HCT116 (cell line): ENCODE data around the gene SLC43A3. TPM values are rescaled to one million over a fixed set of nuclear protein-coding genes. Genes with fewer than 3 reads are reported as not detected.

Source experiments
- ATAC-seq: fragments of 200-7000 bp; cut with Tn5 transposase; 2 replicates; pipeline ENCODE4 v1.9.1; 2020; ENCODE audit warnings: mild to moderate bottlenecking, moderate library complexity
- BruUV-seq: library from RNA; stranded (reverse); fragments of 400-500 nt; replicated peaks from 2 replicates; lab custom pipeline; 2021; lab: Mats Ljungman, UMichigan
- CTCF ChIA-PET: fragments of 300-600 bp; sonication (Branson Sonifier 250); formaldehyde crosslinking; loops from one replicate; lab custom pipeline; 2021; ENCODE audit warnings: antibody characterized with exemption; lab: Charles Lee
- POLR2A ChIA-PET: fragments of 300-600, 350-600 bp; sonication (Branson Sonifier 250); formaldehyde crosslinking; loops from one replicate; lab custom pipeline; 2021; ENCODE audit warnings: antibody characterized with exemption; lab: Charles Lee
- RAD21 ChIA-PET, 2 experiments: fragments of 300-600 bp; sonication (Branson Sonifier 250); formaldehyde crosslinking; loops; one replicate each; lab custom pipeline; 2023; ENCODE audit warnings: low total read pairs in 2 of 2; ENCODE audit not compliant: uncharacterized antibody in 2 of 2, unreplicated experiment in 2 of 2, low non-redundant PET in 1 of 2; lab: Charles Lee
- DNase-seq: peaks from one replicate; pipeline ENCODE4 v3.0.0-alpha.2; 2010; ENCODE audit warnings: low read depth, low spot score
- H2AFZ ChIP-seq: fragments of 200-600 bp; shearing (Covaris generic), sonication (generic); 2 replicates; pipeline ENCODE4 v1.6.1; 2017; ENCODE audit warnings: low read depth, mixed run types, mixed read lengths, antibody characterized with exemption, low read length; ENCODE audit not compliant: poor library complexity, severe bottlenecking
- H3K27ac ChIP-seq: 2 replicates; pipeline ENCODE4 v1.5.1; 2012; ENCODE audit warnings: low read depth, low read length
- H3K27me3 ChIP-seq: fragments of 200-600 bp; sonication (generic); 2 replicates; pipeline ENCODE4 v1.6.1; 2016; ENCODE audit warnings: mixed run types, low read length, mixed read lengths; ENCODE audit not compliant: insufficient read depth
- H3K36me3 ChIP-seq, 2 experiments: fragments of 200-500 bp in 1 of 2; fragments of 200-600 bp in 1 of 2; sonication (Bioruptor generic) in 1 of 2; sonication (generic) in 1 of 2; 2 replicates each; pipeline versions ENCODE4 v1.5.1 to v1.6.1; 2014 to 2016; ENCODE audit warnings: low read length in 2 of 2, inconsistent platforms in 1 of 2, mixed read lengths in 1 of 2, mixed run types in 1 of 2; ENCODE audit not compliant: insufficient read depth in 2 of 2, control insufficient read depth in 1 of 2
- H3K4me1 ChIP-seq, 2 experiments: fragments of 200-600 bp in 1 of 2; sonication (generic) in 1 of 2; 2 replicates each; pipeline versions ENCODE4 v1.5.1 to v1.6.1; 2012 to 2017; ENCODE audit warnings: low read length in 2 of 2, inconsistent platforms in 1 of 2, mild to moderate bottlenecking in 1 of 2, mixed read lengths in 1 of 2, mixed run types in 1 of 2, moderate library complexity in 1 of 2; ENCODE audit not compliant: insufficient read depth in 2 of 2, control insufficient read depth in 1 of 2
- H3K4me2 ChIP-seq: fragments of 200-600 bp; sonication (generic); 2 replicates; pipeline ENCODE4 v1.6.1; 2017; ENCODE audit warnings: mixed run types, low read length, mixed read lengths
- H3K4me3 ChIP-seq, 2 experiments: fragments of 200-600 bp in 1 of 2; sonication (generic) in 1 of 2; replicated peaks in 1 of 2; 2 replicates each; pipeline ENCODE4 v1.5.1; 2011 to 2016; ENCODE audit warnings: low read length in 2 of 2, control low read depth in 1 of 2, low read depth in 1 of 2, mild to moderate bottlenecking in 1 of 2, mixed read lengths in 1 of 2, mixed run types in 1 of 2
- H3K79me2 ChIP-seq: fragments of 200-600 bp; sonication (generic); 2 replicates; pipeline ENCODE4 v1.6.1; 2017; ENCODE audit warnings: mild to moderate bottlenecking, mixed run types, low read length, moderate library complexity, mixed read lengths; ENCODE audit not compliant: insufficient read depth
- H3K9ac ChIP-seq: fragments of 200-600 bp; sonication (generic); 2 replicates; pipeline ENCODE4 v1.6.1; 2016; ENCODE audit warnings: low read length, mixed read lengths
- H3K9me2 ChIP-seq: fragments of 200-600 bp; sonication (generic), shearing (Covaris generic); 2 replicates; pipeline ENCODE4 v1.6.1; 2017; ENCODE audit warnings: mixed run types, mild to moderate bottlenecking, moderate library complexity; ENCODE audit not compliant: insufficient read depth
- H3K9me3 ChIP-seq, 2 experiments: fragments of 200-500 bp in 1 of 2; fragments of 200-600 bp in 1 of 2; sonication (Bioruptor generic) in 1 of 2; sonication (generic) in 1 of 2; 2 replicates each; pipeline ENCODE4 v1.6.1; 2014 to 2017; ENCODE audit warnings: low read length in 2 of 2, mixed read lengths in 2 of 2, inconsistent platforms in 1 of 2, low read depth in 1 of 2, mild to moderate bottlenecking in 1 of 2, mixed run types in 1 of 2, moderate library complexity in 1 of 2; ENCODE audit not compliant: control insufficient read depth in 1 of 2, insufficient read depth in 1 of 2
- H4K20me1 ChIP-seq: fragments of 200-600 bp; sonication (generic), shearing (Covaris generic); 2 replicates; pipeline ENCODE4 v1.6.1; 2017; ENCODE audit warnings: mixed run types, mild to moderate bottlenecking, moderate library complexity; ENCODE audit not compliant: insufficient read depth
- CBX3 ChIP-seq: IDR thresholded peaks from 2 replicates; pipeline ENCODE4 v1.6.1; 2012; ENCODE audit warnings: low read depth
- POLR2AphosphoS5 ChIP-seq: IDR thresholded peaks from 2 replicates; pipeline ENCODE4 v1.6.1; 2011; ENCODE audit warnings: mild to moderate bottlenecking, low read depth, low read length, moderate library complexity
- RAD21 ChIP-seq: IDR thresholded peaks from 2 replicates; pipeline ENCODE4 v1.6.1; 2012; ENCODE audit warnings: low read depth, mild to moderate bottlenecking
- SP1 ChIP-seq: IDR thresholded peaks from 2 replicates; pipeline ENCODE4 v1.6.1; 2012; ENCODE audit warnings: low read depth
- SRF ChIP-seq: IDR thresholded peaks from 2 replicates; pipeline ENCODE4 v1.6.1; 2012; ENCODE audit warnings: low read depth
- TCF7L2 ChIP-seq: IDR thresholded peaks from 2 replicates; pipeline ENCODE4 v1.7.0; 2011; ENCODE audit warnings: borderline replicate concordance, inconsistent platforms; ENCODE audit not compliant: insufficient read depth, insufficient read length; ENCODE audit errors: extremely low read depth
- YY1 ChIP-seq: IDR thresholded peaks from 2 replicates; pipeline ENCODE4 v1.6.1; 2011; ENCODE audit warnings: low read length, low read depth, moderate library complexity, mild to moderate bottlenecking; ENCODE audit not compliant: insufficient replicate concordance; ENCODE audit errors: extremely low read depth
- intact Hi-C: fragments of 100-400 bp; cut with micrococcal nuclease; formaldehyde crosslinking; loops from 2 replicates; pipeline ENCODE4 v1.10.0; 2022
- total RNA-seq: library from RNA; stranded (reverse); gene quantifications from one replicate; pipeline ENCODE4 v1.2.1, GENCODE V29; 2021; ENCODE audit not compliant: unreplicated experiment
- TF ChIP-seq, protein P1 (sequence below): IDR thresholded peaks from 2 replicates; pipeline ENCODE4 v1.6.1; 2012
- TF ChIP-seq, protein P2 (sequence below): IDR thresholded peaks from 2 replicates; pipeline ENCODE4 v1.6.1; 2012; ENCODE audit warnings: low read depth
- TF ChIP-seq, protein P3 (sequence below), 3 experiments: fragments of 200-600 bp in 1 of 3; sonication (generic) in 1 of 3; IDR thresholded peaks in 2 of 3; conservative IDR thresholded peaks in 1 of 3; 2 replicates each; pipeline ENCODE4 v1.5.1; 2012 to 2017; ENCODE audit warnings: low read depth in 2 of 3, low read length in 2 of 3, antibody characterized with exemption in 1 of 3, borderline replicate concordance in 1 of 3, control low read depth in 1 of 3, mild to moderate bottlenecking in 1 of 3, mixed read lengths in 1 of 3, mixed run types in 1 of 3, moderate library complexity in 1 of 3; ENCODE audit not compliant: insufficient read depth in 1 of 3
- TF ChIP-seq, protein P4 (sequence below): IDR thresholded peaks from 2 replicates; pipeline ENCODE4 v1.6.1; 2012

Gene SLC43A3
- total RNA-seq, 1 experiment from 2014 or later: 36.9 TPM

DNA sequence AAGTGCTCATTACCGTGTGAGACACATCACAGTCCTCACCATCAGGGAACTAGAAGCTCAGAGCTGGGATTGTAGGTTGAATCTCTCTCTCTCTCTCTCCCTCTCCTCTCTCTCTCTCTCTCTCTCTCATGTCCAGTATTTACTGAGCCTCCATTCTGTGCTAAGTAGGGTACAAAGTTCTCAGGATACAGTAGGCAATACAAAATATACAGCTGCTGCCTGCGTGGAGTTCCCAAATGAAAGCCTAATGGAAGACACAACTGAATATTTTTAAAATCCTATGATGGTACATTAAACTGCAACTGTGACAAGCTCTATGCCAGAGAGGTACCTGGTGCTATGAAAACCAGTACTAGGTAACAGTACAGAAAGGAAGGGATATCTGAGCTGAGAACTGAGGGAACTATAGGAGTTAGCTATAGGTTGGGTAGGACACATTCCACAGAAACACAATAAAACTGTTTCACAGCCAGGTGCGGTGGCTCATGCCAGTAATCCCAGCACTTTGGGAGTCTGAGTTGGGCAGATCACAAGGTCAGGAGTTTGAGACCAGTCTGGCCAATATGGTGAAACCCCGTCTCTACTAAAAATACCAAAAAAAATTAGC is 26.8 kb downstream of the SLC43A3 start (continued):
- TF ChIP-seq, protein P1, sequence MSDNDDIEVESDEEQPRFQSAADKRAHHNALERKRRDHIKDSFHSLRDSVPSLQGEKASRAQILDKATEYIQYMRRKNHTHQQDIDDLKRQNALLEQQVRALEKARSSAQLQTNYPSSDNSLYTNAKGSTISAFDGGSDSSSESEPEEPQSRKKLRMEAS: no peak

DNA sequence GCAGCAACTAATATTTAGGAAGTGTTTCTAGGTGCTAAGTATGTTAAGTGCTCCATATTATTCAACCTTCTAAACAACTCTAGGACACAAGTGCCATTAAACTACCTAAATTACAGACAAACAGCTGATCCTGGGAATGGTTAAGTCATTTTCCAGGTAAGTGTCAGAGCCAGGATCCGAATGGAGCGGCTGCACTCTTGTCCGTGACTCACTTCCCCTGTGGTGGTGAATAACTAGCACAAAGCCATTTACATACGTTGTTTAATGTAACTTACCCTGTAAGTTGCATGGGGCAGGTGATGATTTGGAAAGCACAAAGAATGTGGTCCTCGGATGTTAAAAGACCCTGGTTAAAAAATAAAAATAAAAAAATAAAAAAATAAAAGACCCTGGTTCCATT is 27.7 kb downstream of the SLC43A3 start:
- Histone ChIP-seq H3K9me2 (no peaks in the 10 kb centered on the region), H3K27ac (no peak overlapping the region)
- TF ChIP-seq POLR2AphosphoS5: no peak
- no peak for TF ChIP-seq CBX3
- TF ChIP-seq, protein P2, sequence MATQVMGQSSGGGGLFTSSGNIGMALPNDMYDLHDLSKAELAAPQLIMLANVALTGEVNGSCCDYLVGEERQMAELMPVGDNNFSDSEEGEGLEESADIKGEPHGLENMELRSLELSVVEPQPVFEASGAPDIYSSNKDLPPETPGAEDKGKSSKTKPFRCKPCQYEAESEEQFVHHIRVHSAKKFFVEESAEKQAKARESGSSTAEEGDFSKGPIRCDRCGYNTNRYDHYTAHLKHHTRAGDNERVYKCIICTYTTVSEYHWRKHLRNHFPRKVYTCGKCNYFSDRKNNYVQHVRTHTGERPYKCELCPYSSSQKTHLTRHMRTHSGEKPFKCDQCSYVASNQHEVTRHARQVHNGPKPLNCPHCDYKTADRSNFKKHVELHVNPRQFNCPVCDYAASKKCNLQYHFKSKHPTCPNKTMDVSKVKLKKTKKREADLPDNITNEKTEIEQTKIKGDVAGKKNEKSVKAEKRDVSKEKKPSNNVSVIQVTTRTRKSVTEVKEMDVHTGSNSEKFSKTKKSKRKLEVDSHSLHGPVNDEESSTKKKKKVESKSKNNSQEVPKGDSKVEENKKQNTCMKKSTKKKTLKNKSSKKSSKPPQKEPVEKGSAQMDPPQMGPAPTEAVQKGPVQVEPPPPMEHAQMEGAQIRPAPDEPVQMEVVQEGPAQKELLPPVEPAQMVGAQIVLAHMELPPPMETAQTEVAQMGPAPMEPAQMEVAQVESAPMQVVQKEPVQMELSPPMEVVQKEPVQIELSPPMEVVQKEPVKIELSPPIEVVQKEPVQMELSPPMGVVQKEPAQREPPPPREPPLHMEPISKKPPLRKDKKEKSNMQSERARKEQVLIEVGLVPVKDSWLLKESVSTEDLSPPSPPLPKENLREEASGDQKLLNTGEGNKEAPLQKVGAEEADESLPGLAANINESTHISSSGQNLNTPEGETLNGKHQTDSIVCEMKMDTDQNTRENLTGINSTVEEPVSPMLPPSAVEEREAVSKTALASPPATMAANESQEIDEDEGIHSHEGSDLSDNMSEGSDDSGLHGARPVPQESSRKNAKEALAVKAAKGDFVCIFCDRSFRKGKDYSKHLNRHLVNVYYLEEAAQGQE: no peak
- TF ChIP-seq TCF7L2: no peak
- no peak for TF ChIP-seq SRF
- no peak for TF ChIP-seq YY1
- TF ChIP-seq RAD21: no peak
- TF ChIP-seq, protein P3, sequence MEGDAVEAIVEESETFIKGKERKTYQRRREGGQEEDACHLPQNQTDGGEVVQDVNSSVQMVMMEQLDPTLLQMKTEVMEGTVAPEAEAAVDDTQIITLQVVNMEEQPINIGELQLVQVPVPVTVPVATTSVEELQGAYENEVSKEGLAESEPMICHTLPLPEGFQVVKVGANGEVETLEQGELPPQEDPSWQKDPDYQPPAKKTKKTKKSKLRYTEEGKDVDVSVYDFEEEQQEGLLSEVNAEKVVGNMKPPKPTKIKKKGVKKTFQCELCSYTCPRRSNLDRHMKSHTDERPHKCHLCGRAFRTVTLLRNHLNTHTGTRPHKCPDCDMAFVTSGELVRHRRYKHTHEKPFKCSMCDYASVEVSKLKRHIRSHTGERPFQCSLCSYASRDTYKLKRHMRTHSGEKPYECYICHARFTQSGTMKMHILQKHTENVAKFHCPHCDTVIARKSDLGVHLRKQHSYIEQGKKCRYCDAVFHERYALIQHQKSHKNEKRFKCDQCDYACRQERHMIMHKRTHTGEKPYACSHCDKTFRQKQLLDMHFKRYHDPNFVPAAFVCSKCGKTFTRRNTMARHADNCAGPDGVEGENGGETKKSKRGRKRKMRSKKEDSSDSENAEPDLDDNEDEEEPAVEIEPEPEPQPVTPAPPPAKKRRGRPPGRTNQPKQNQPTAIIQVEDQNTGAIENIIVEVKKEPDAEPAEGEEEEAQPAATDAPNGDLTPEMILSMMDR (IDR thresholded peaks at IDR 0.05 in 2 of 3, conservative IDR thresholded peaks at IDR 0.05 in 1 of 3; ENCODE audit: borderline replicate concordance in 1 of 3, insufficient read depth in 1 of 3, low read depth in 2 of 3, low read length in 2 of 3): no peak
- TF ChIP-seq, protein P4, sequence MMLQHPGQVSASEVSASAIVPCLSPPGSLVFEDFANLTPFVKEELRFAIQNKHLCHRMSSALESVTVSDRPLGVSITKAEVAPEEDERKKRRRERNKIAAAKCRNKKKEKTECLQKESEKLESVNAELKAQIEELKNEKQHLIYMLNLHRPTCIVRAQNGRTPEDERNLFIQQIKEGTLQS: no peak
- no peak for TF ChIP-seq SP1
- TF ChIP-seq, all 23 proteins: peak for 0
- peaks cover 9% of the 10 kb centered on the region; the same call in 1 of the 2 replicates for H3K27me3 ChIP-seq
- no peaks in the 10 kb centered on the region for H3K9me3 ChIP-seq
- no peaks in the 10 kb centered on the region for H3K36me3 ChIP-seq
- H4K20me1 ChIP-seq: no peaks in the 10 kb centered on the region
- H3K4me3 ChIP-seq: no peak overlapping the region
- intact Hi-C loops: no loop called here
- BruUV-seq: no TSS peak
- H3K4me2 ChIP-seq: no peak overlapping the region
- no peaks in the 10 kb centered on the region for H3K79me2 ChIP-seq
- H3K9ac ChIP-seq: no peak overlapping the region
- ATAC-seq (no peak), DNase-seq (no peak)
- CTCF ChIA-PET: no interaction called here
- RAD21 ChIA-PET: no interaction called here
- POLR2A ChIA-PET: no interaction called here
- peaks cover 7 to 16% of the 10 kb centered on the region in 2 experiments for H3K4me1 ChIP-seq
- H2AFZ ChIP-seq: no peak overlapping the region
